IMR-90 (cell line): ENCODE results near the gene TTC9C. TPM values are rescaled to one million over a fixed set of nuclear protein-coding genes. Genes with fewer than 3 reads are reported as not detected.

Experiments
- ATAC-seq: fragments of 200-7000 bp; cut with Tn5 transposase; 2 replicates; pipeline ENCODE4 v1.9.1; 2020; ENCODE audit warnings: low read depth, mild to moderate bottlenecking, moderate library complexity
- BruUV-seq: library from RNA; stranded (reverse); fragments of 400-500 nt; replicated peaks from 2 replicates; lab custom pipeline; 2021; lab: Mats Ljungman, UMichigan
- CTCF ChIA-PET: fragments of 300-600 bp; formaldehyde crosslinking; extraction: SDS; loops from one replicate; lab custom pipeline; 2021; ENCODE audit warnings: antibody characterized with exemption; lab: Yijun Ruan, JAX
- POLR2A ChIA-PET: fragments of 300-600 bp; sonication (Branson Sonifier 250); formaldehyde crosslinking; loops from one replicate; lab custom pipeline; 2022; ENCODE audit warnings: antibody characterized with exemption; ENCODE audit not compliant: unreplicated experiment; lab: Charles Lee
- DNase-seq: peaks from one replicate; pipeline ENCODE4 v3.0.0; 2013
- H2AFZ ChIP-seq: replicated peaks from 2 replicates; pipeline ENCODE3; 2013; ENCODE audit warnings: low read length, mild to moderate bottlenecking; ENCODE audit not compliant: poor library complexity
- H2AK5ac ChIP-seq: 2 replicates; pipeline ENCODE4 v1.6.1; 2013; ENCODE audit warnings: low read depth, low read length, inconsistent platforms
- H2AK9ac ChIP-seq: replicated peaks from 2 replicates; pipeline ENCODE3; 2013; ENCODE audit warnings: mild to moderate bottlenecking, low read depth, low read length, moderate library complexity; ENCODE audit not compliant: poor library complexity
- H2BK120ac ChIP-seq: 2 replicates; pipeline ENCODE4 v1.6.1; 2013; ENCODE audit warnings: low read depth, low read length, inconsistent platforms
- H2BK15ac ChIP-seq: 3 replicates; pipeline ENCODE4 v1.6.1; 2013; ENCODE audit warnings: low read depth, low read length, inconsistent platforms
- H2BK20ac ChIP-seq: 2 replicates; pipeline ENCODE4 v1.6.1; 2013; ENCODE audit warnings: low read depth, mild to moderate bottlenecking, inconsistent platforms, low read length, moderate library complexity
- H2BK5ac ChIP-seq: 2 replicates; pipeline ENCODE4 v1.6.1; 2013; ENCODE audit warnings: mild to moderate bottlenecking, low read depth, low read length, inconsistent platforms; ENCODE audit not compliant: poor library complexity, severe bottlenecking
- H3K14ac ChIP-seq: replicated peaks from 2 replicates; pipeline ENCODE4 v1.6.1; 2013; ENCODE audit warnings: low read depth, low read length, inconsistent platforms
- H3K18ac ChIP-seq: 2 replicates; pipeline ENCODE4 v1.6.1; 2013; ENCODE audit warnings: low read depth, low read length, control low read depth
- H3K23ac ChIP-seq: 2 replicates; pipeline ENCODE4 v1.6.1; 2013; ENCODE audit warnings: low read depth, low read length, inconsistent platforms
- H3K27ac ChIP-seq: 2 replicates; pipeline ENCODE4 v1.5.1; 2013; ENCODE audit warnings: mild to moderate bottlenecking, control low read depth, low read length; ENCODE audit not compliant: insufficient read depth
- H3K27me3 ChIP-seq: 2 replicates; pipeline ENCODE4 v1.6.1; 2013; ENCODE audit warnings: low read length; ENCODE audit not compliant: control insufficient read depth, insufficient read depth
- H3K36me3 ChIP-seq: 2 replicates; pipeline ENCODE4 v1.6.1; 2013; ENCODE audit warnings: low read length, mixed read lengths; ENCODE audit not compliant: control insufficient read depth, insufficient read depth
- H3K4ac ChIP-seq: 2 replicates; pipeline ENCODE4 v1.6.1; 2013; ENCODE audit warnings: low read depth, low read length, inconsistent platforms
- H3K4me1 ChIP-seq: 2 replicates; pipeline ENCODE4 v1.6.1; 2013; ENCODE audit warnings: low read length, mixed read lengths; ENCODE audit not compliant: control insufficient read depth, insufficient read depth
- H3K4me2 ChIP-seq: 2 replicates; pipeline ENCODE4 v1.6.1; 2013; ENCODE audit warnings: low read depth, mild to moderate bottlenecking, control low read depth, low read length, moderate library complexity
- H3K4me3 ChIP-seq: 2 replicates; pipeline ENCODE4 v1.5.1; 2013; ENCODE audit warnings: low read depth, mild to moderate bottlenecking, control low read depth, low read length, moderate library complexity; ENCODE audit not compliant: insufficient read depth
- H3K56ac ChIP-seq: 2 replicates; pipeline ENCODE4 v1.6.1; 2013; ENCODE audit warnings: low read length, inconsistent platforms; ENCODE audit not compliant: insufficient read depth; ENCODE audit errors: extremely low read depth
- H3K79me1 ChIP-seq, 2 experiments: 2 replicates each; pipeline ENCODE4 v1.6.1; 2013; ENCODE audit warnings: low read length in 2 of 2, inconsistent platforms in 1 of 2, low read depth in 1 of 2
- H3K9ac ChIP-seq: 2 replicates; pipeline ENCODE4 v1.6.1; 2013; ENCODE audit warnings: low read depth, low read length, control low read depth
- H3K9me1 ChIP-seq: 2 replicates; pipeline ENCODE4 v1.6.1; 2013; ENCODE audit warnings: low read length, inconsistent platforms; ENCODE audit not compliant: insufficient read depth
- H3K9me3 ChIP-seq: 2 replicates; pipeline ENCODE4 v1.6.1; 2013; ENCODE audit warnings: low read length; ENCODE audit not compliant: control insufficient read depth, insufficient read depth
- H4K20me1 ChIP-seq: 2 replicates; pipeline ENCODE4 v1.6.1; 2013; ENCODE audit warnings: low read length, inconsistent platforms; ENCODE audit not compliant: insufficient read depth
- H4K5ac ChIP-seq: 2 replicates; pipeline ENCODE4 v1.6.1; 2013; ENCODE audit warnings: mild to moderate bottlenecking, low read depth, low read length, control low read depth
- H4K8ac ChIP-seq, 2 experiments: 2 replicates each; pipeline ENCODE4 v1.6.1; 2013; ENCODE audit warnings: low read depth in 2 of 2, low read length in 2 of 2, control low read depth in 1 of 2, inconsistent platforms in 1 of 2
- H4K91ac ChIP-seq: 2 replicates; pipeline ENCODE4 v1.6.1; 2013; ENCODE audit warnings: low read depth, low read length, inconsistent platforms; ENCODE audit not compliant: insufficient read depth
- BHLHE40 ChIP-seq: fragments of 150-350 bp; IDR thresholded peaks from 2 replicates; pipeline ENCODE4 v1.6.1; 2016; ENCODE audit warnings: mild to moderate bottlenecking, low read depth, low read length
- CHD1 ChIP-seq: IDR thresholded peaks from 2 replicates; pipeline ENCODE4 v1.6.1; 2012; ENCODE audit warnings: low read depth, low read length, improper control_type of control experiment
- CTCF ChIP-seq: conservative IDR thresholded peaks from 2 replicates; pipeline ENCODE4 v1.5.1; 2012; ENCODE audit warnings: mild to moderate bottlenecking, low read depth, low read length, improper control_type of control experiment
- MAFK ChIP-seq: IDR thresholded peaks from 2 replicates; pipeline ENCODE4 v1.6.1; 2012; ENCODE audit warnings: low read depth, low read length, improper control_type of control experiment
- MXI1 ChIP-seq: IDR thresholded peaks from 2 replicates; pipeline ENCODE4 v1.6.1; 2012; ENCODE audit warnings: low read depth, mild to moderate bottlenecking, low read length, moderate library complexity, borderline replicate concordance
- RFX5 ChIP-seq: IDR thresholded peaks from 2 replicates; pipeline ENCODE4 v1.8.0; 2012; ENCODE audit warnings: low read depth, mild to moderate bottlenecking, low read length, moderate library complexity
- WGBS, 2 experiments: methylation state at CpG; one replicate each; pipeline versions ENCODE4 v1.1.5 to v1.1.7; 2013; ENCODE audit warnings: missing lambda C conversion rate in 2 of 2; ENCODE audit not compliant: insufficient read length in 1 of 2; ENCODE audit errors: extremely low coverage in 2 of 2; 5-methylcytosine and 5-hydroxymethylcytosine counted together
- dilution Hi-C: fragments of 300-500 bp; cut with HindIII; formaldehyde crosslinking; loops from one replicate; pipeline ENCODE4 v1.14.3; 2018; ENCODE audit warnings: low sequenced_read_pairs; ENCODE audit not compliant: unreplicated experiment
- in situ Hi-C: fragments of 300-500 bp; cut with MboI; formaldehyde crosslinking; loops from 3 replicates; pipeline ENCODE4 v1.14.3; 2019; ENCODE audit warnings: low sequenced_read_pairs, inconsistent platforms, mixed read lengths
- intact Hi-C: fragments of 100-400 bp; cut with micrococcal nuclease; formaldehyde crosslinking; loops from 2 replicates; pipeline ENCODE4 v1.10.0; 2022
- polyA plus RNA-seq, 3 experiments: library from polyadenylated mRNA; depleted of rRNA; stranded (reverse); fragments of >200 nt; gene quantifications; 2 replicates each; pipeline ENCODE4 v1.2.3, GENCODE V29; 2012; ENCODE audit warnings: low replicate concordance in 1 of 3
- total RNA-seq: library from RNA; depleted of rRNA; stranded (reverse); fragments of >200 nt; gene quantifications from 2 replicates; pipeline ENCODE4 v1.2.3, GENCODE V29; 2012

TTC9C gene
- total and polyA plus RNA-seq, 2 of the 4 experiments (the other 2 are of a cell fraction): 32.9 to 37.1 TPM

GRCh38 chr11:62715150-62716130 is 12.8 kb upstream of the TTC9C start (continued):
- no peak for TF ChIP-seq BHLHE40

DNA sequence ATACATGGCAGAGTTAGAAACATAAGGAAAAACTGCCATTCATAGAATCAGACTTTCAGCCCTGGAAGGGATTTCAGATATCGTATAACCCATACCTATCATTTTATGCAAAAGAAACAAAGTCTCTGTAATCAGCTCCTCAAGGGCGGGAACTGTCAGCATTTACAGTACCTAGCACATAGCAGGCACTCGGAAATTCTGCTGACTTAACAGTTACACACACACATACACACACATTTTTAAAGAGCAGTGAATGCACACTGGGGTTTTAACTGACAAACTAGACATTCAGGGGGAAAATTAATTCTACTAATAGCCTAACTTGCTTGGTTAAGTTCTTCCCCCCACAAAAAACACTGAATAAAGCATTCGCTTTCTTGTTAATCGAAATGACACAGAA is 12.1 kb upstream of the TTC9C start:
- in situ Hi-C loops (no loop called here), dilution Hi-C loops (no loop called here), intact Hi-C loops (no loop called here)
- H3K9me1 ChIP-seq: 0 out of 2 replicates have a peak, but pooled peaks cover 3% of the 10 kb centered on the region
- no peak overlapping the region for H2BK15ac ChIP-seq
- no peak overlapping the region for H2BK120ac ChIP-seq
- no peak overlapping the region for H3K27ac ChIP-seq
- H3K27me3 ChIP-seq: no peaks in the 10 kb centered on the region
- H3K14ac ChIP-seq: no peak overlapping the region
- DNase-seq (no peak), ATAC-seq (no peak)
- H3K23ac ChIP-seq: no peak overlapping the region
- H2AFZ ChIP-seq: no peak overlapping the region
- ChIA-PET CTCF (no interaction called here), POLR2A (no interaction called here)
- TF ChIP-seq MAFK (peak; percentile 86), RFX5 (no peak), CHD1 (no peak), MXI1 (no peak), CTCF (no peak)
- H3K36me3 ChIP-seq: peaks cover 69% of the 10 kb centered on the region
- BruUV-seq: no TSS peak
- H3K4me2 ChIP-seq: no peak overlapping the region
- H3K4me1 ChIP-seq: peaks cover 4% of the 10 kb centered on the region; the same call in 1 of the 2 replicates
- no peaks in the 10 kb centered on the region for H4K20me1 ChIP-seq
- H4K91ac ChIP-seq: no peak overlapping the region
- no peak overlapping the region for H2AK9ac ChIP-seq
- no peak overlapping the region for H2AK5ac ChIP-seq
- no peak overlapping the region for H3K4ac ChIP-seq
- H3K18ac ChIP-seq: no peak overlapping the region
- WGBS, 2 experiments: 100% methylated on average over 2 of the region's 5 CpGs; no CpG with 5 or more reads in 1 of the 2 experiments
- no peak overlapping the region for H3K9ac ChIP-seq
- no peaks in the 10 kb centered on the region for H3K9me3 ChIP-seq
- H4K5ac ChIP-seq: no peak overlapping the region
- no peak overlapping the region for H3K56ac ChIP-seq
- no peak overlapping the region for H3K4me3 ChIP-seq
- H4K8ac ChIP-seq: no peak overlapping the region
- H2BK5ac ChIP-seq: no peak overlapping the region
- H3K79me1 ChIP-seq: peaks cover 33 to 64% of the 10 kb centered on the region in 2 experiments
- H2BK20ac ChIP-seq: no peak overlapping the region
